ENCODE data around the gene PNPLA7.
"Not testable (repeated sequence)": the region's sequence is repeated elsewhere in the genome, so short reads cannot be mapped to it uniquely, and the experiment has no call there.

The PNPLA7 gene

DNA sequence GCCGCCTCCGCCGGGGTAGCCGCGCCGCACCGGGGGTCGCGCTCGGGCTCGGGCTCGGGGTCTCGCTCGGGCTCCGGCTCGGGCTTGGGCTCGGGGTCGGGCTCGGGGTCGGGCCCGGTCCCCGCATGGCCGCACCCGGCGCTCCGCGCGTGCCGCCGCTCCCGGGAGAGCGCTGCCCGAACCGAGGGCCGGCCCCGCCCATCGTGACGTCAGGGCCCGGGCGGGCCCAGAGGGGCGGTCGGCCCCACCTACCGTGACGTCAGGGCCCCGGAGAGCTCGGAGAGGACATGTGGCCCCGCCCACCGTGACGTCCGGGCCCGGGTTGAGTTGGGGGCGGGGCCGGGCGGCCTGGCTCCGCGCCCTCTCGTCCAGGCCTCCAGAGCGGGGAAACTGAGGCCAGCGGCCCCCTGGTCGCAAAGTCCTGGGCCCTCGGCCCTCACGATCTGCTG is 91.0 kb downstream of the PNPLA7 start, which contains the start of gene NSMF:
Gene NSMF, minus strand, starts transcription at position 183 of the 449 bp plus-strand sequence. CDS start 232 bp downstream, outside the sequence.
- peak; percentile 33 for DNase-seq

DNA sequence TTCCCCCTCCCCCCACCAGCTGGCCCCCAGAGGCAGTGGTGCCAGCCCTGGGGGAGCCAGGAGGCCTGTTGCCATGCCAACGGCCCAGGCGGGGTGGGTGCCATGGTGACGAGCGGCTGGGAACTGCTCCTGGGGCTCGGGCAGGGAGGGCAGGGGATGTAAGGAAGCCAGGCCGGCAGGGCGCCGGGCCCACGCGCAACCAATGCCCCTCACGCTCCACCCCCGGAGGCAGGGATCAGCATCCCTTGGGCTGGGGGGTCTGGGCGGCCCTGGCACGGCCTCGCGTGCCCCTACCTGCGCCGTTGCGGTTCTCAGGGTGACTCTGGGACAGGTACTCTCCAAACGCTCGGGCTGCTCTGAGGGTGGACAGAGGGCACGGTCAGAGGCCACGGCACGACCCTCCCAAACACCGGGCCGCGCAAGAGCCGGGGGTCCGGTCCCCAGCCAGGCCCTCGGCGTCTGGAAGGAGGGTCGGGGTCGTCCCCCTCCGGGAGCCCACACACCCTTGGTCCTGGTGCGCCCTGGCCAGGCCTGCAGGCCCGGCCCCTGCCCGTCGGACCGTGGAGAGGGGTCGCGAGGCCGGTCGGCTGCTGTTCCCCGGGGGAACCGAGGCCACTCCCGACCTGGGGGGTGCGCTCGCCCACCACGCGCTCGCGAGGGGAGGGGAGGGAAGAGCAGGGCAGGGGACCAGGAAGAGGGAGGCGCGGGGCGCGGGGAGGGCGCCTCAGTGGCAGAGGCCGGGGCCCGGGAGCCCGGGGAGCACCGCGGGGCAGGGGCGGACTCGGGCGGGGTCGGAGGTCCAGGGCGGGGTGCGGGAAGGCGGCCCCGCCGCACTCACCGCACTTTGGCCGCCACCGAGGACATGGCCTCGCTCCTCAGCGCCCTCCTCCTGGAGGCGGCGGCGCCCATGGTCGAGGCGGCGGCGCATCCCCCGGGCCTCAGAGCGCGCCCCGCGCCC is 91.7 kb downstream of the PNPLA7 start:
- peak; percentile 20 for DNase-seq

DNA sequence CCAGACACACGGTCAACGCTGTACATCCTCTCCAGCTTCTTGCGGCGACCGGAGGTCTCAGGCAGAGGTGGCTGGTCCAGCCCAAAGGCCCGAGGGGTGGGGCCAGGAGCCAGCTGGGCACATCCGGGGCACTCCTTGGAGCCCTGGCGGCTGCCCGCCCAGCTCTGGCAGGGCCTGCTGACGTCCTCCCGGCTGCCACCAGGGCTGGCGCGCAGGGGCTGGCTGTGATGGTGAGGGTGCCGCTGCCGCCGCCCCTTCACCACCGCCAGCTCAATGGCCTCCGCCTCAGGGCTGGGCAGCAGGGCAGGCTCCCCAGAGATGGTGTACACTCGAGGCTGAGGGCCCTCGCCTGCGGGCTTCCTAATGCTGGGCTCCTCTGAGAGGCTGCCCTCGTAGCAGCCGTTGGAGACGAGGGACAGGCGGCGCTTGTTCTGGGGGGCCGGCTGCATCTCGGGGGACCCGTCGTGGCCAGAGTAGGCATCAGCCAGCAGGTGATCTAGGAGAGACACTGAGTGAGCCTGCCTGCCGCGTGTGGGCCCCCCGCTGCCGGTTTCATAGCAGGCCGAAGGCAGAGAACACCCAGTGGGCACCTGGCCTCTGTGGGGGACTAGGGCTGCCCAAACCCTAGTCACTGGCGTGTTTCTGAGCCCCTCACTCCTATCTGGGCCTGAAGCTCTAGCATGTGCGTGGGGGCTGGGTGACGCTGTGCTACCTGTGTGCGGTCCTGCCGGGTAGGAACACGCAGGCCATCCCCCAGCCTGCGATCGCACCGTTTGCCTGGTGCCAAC is 92.6 kb downstream of the PNPLA7 start:
- DNase-seq, result no peak

DNA sequence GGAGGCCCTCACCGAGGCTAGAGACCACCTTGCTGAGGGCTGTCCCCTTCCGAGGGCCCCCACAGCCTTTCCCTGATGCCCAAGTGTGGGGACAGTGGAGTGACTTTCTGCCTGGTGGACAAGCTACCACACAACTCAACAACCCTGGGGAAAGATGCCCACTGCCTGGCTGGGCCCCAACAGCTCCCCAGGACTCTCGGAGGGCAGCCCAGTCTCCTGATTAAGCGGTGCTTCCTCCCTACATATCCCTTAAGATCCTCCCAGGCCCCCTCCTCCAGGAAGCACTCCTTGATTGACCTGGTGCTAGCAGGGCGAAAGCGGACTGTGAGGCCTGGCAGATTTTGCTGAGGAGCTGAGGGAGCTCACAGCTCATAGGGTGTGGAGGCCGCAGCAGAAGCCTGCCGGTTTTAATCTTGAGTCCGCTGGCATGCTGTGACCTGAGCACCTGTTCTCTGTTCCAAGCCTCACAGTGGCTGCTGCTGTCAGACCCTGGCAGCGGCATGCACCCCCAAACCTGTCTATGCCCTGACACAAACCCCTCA is 93.3 kb downstream of the PNPLA7 start:
- DNase-seq, result no peak

DNA sequence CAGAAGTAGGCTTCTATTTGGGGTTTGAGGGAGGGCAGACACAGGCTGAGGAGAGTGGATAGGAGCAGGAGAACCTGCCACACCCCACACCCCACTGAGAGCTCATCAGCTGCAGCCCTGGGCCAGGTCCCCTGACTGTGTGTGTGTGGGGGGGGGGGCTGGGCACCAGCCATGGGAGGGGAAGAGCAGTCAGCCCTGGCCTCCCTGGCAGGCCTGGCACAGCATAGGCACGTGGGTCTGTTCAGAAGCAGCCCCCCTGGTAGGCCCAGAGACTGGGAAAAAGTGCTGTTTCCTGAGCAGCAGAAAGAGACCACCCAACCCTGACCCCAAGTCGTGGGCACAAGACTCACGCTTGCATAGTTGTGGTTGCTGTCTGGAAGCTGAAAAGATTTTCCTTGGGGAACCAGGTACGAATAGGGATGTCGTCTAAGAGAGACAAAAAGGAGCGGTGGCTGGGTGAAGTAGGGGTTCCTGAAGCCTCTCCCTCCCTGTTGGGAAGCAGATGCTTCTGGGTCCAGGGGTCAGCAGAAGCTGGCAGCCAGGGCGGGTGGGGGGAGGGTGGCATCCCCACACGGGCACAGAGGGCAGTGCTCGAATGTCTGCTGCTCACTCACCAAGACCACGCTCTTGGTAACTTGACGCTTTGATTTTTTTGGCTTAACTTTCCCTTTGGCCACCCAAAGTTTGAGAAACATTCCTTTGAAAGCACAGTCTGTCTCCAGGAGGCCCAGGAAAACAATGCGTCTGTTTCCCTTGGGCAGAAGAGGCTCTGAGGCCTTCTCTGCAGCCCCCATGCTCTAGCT is 93.9 kb downstream of the PNPLA7 start:
- DNase-seq, result no peak

DNA sequence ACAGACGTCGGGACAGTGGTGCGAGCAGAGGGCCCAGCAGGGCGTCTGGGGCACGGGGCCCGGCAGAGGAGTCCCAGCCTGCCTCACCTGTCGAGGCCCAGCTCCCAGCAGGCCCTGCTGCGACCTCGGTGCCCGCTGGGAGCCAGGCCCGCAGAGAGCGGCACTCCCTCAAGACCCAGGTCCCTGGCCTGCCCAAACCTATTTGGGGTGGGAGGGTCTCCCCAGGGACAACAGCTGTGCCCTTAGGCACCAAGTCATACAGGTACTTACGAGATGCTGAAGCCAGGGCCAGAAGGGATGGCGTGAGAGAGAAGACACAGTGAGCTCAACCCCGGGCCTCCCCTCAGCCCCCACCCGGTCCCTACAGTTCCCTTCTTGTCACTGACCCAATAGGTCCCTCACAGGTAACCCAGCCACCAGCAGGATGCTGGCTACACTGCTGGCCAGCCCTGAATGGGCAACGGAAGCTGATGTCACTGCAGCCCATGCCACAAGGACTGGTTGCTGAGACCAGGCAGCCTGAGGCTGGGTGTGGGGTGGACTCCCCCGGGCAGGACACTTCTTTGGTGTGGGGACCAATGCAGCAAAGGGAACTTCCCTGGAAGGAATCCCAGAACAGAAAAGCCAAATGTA is 94.7 kb downstream of the PNPLA7 start:
- DNase-seq, result no peak

DNA sequence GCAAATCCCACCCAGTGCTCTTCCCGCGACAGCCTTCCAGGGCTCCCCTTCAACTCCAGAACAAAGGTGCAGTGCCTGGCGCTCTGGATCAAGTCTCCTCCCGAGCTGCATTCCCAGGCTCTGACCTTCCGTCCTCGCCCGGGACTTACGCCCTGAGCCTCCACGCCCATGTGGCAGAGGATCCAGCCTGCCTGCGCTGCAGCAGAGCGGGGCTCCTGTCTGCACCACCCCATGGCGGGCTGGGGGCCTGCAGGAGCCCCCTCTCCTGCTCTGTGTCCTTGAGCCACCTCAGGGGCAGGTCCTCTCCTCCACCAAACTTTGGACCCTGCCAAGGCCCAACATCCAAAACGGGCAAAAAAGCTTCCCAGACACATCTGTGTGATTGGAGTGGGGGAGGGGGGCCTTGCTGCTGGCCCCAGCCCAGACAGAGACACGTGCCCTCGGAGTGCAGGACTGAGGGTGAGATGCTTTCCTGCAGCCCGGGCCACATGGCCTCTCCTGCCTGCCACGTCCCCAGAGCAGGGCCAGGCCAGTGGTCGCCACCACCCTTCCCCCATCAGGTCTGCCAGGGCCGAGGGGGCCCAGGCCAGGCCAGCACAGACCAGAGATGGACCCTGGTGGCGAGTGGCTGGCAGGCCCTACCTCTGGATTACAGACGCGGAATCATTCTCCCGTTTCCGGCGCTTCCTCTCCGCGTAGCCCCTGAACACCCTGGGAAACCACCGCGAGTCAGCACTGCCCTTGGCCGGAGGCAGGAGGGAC is 95.4 kb downstream of the PNPLA7 start:
- DNase-seq, result no peak

DNA sequence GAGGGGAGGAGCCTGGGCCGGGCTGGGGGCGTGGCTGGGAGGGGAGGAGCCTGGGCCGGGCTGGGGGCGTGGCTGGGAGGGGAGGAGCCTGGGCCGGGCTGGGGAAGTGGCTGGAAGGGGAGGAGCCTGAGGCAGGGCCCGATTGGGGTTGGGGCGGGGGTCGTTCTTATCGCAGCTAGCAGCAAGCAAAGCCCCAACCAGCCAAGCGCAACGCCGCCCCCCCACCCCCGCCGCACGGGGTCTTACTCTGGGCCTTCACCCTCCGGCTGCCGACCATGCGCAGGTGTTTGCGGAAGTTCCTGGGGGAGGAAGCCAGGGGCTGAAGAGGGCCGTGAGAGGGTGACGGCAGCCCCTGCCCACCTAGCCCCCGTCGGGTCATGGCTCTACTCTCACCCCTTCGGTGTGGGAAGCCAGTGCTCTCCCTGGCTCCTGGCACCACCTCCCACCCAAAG is 96.0 kb downstream of the PNPLA7 start:
- DNase-seq, result no peak

DNA sequence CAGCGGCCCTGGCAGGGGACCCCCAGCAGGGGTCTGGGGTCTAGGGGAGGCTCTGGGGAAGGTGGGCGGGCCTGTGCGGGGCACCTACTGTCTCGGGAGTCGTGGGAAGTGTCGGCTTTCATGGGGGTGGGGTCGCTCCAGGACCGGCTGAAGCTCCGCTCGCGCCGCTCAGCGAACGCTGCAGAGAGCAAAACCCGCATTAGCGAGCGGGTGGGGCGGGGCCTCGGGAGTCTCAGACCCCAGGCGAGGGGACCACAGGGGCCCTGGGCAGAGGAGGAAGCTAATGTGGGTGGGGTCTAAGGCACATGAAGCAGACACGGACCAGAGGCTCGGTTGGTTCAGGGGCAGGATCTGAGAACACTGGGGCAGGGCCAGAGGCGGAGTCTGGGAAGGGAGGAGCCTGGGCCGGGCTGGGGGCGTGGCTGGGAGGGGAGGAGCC is 96.5 kb downstream of the PNPLA7 start:
- no peak for DNase-seq

DNA sequence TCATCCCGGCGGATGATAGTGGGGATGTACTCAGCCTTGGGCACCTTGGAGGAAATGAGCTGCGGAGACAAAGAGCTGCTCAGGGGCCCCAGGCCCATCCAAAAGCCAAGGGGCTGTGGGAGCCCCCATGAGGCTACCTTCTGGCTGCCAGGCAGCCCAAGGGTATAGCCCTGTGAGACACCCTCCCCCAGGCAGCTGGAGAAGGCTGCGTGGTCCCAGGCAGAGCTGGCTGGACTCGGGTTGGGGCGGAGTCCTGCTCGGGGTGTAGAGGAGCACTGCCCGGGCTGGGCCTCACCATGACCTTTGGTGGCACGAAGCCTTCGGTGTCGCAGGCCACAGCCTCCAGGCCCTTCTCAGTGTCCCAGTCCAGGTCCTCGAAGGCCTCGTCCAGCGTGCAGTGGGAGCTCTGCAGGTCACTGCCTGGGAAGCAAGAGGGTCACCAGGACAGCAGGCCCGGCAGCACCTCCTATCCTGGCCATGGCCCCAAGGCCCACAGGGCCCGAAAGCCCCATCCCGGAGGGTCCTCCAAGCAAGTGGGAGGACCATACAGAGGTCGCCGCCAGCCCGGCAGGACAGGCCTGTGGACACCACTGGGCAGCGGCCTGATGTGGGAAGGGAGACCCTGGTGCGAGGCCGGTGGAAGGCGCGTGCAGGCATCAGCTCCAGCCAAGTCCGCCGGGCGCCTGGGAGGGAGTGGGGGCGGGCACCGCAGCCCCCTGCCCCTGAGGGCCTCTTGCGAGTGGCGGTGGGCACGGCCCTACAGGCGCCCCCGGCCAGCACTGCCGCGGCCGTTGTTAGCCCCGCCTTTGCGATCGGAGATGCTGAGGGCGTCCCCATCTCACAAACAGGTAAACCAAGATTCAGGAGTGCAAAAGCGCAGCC is 97.2 kb downstream of the PNPLA7 start:
- DNase-seq, result no peak

DNA sequence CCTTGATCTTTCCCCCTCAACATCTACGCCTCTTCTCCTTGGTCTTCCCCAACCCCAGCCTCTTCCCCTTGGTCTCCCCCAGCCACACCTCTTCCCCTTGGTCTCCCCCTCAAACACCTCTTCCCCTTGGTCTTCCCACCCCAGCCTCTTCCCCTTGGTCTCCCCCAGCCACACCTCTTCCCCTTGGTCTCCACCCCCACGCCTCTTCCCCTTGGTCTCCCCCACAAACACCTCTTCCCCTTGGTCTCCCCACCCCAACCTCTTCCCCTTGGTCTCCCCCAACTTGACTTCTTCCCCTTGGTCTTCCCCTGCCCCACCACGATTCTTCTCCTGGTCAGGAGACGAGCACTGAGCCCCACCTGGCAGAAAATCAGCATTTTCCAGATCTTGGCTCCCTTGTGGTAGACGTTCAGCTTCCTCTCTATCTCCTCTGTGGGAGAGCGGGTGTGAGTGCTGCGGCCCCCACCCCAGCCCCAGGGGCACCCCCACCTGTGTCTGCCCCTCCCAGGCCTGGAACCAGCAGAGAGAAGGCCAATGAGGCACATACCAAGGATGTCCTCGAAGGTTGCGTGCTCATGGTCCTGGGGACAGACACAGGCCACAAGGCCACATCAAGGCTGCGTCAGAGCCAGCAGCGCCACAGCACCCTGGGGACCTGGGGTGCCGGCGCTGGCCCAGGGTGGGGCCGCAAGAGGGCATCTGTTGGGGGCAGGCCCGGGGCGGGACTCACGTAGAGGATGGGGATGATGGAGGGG is 98.0 kb downstream of the PNPLA7 start:
- no peak for DNase-seq

DNA sequence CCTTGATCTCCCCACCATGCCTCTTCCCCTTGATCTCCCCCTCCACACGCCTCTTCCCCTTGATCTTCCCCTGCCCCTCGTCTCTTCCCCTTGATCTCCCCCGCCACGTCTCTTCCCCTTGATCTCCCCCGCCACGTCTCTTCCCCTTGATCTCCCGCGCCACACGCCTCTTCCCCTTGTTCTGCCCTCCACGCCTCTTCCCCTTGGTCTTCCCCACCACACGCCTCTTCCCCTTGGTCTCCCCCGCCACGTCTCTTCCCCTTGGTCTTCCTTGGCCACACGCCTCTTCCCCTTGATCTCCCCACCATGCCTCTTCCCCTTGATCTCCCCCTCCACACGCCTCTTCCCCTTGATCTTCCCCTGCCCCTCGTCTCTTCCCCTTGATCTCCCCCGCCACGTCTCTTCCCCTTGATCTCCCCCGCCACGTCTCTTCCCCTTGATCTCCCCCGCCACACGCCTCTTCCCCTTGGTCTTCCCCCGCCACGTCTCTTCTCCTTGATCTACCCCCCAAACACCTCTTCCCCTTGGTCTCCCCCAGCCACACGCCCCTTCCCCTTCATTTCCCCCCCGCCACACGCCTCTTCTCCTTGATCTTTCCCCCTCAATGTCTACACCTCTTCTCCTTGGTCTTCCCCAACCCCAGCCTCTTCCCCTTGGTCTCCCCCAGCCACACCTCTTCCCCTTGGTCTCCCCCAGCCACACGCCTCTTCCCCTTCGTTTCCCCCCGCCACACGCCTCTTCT is 98.8 kb downstream of the PNPLA7 start:
- not testable (repeated sequence) for DNase-seq

DNA sequence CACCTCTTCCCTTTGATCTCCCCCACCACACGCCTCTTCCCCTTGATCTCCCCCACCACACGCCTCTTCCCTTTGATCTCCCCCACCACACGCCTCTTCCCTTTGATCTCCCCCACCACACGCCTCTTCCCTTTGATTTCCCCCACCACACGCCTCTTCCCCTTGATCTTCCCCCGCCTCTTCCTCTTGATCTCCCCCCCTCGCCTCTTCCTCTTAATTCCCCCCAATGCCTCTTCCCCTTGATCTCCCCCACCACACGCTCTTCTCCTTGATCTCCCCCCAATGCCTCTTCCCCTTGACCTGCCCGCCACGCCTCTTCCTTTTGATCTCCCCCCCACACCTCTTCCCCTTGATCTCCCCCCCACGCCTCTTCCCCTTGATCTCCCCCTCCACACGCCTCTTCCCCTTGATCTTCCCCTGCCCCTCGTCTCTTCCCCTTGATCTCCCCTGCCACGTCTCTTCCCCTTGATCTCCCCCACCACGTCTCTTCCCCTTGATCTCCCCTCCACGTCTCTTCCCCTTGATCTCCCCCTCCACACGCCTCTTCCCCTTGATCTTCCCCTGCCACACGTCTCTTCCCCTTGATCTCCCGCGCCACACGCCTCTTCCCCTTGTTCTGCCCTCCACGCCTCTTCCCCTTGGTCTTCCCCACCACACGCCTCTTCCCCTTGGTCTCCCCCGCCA is 99.5 kb downstream of the PNPLA7 start:
- not testable (repeated sequence) for DNase-seq

DNA sequence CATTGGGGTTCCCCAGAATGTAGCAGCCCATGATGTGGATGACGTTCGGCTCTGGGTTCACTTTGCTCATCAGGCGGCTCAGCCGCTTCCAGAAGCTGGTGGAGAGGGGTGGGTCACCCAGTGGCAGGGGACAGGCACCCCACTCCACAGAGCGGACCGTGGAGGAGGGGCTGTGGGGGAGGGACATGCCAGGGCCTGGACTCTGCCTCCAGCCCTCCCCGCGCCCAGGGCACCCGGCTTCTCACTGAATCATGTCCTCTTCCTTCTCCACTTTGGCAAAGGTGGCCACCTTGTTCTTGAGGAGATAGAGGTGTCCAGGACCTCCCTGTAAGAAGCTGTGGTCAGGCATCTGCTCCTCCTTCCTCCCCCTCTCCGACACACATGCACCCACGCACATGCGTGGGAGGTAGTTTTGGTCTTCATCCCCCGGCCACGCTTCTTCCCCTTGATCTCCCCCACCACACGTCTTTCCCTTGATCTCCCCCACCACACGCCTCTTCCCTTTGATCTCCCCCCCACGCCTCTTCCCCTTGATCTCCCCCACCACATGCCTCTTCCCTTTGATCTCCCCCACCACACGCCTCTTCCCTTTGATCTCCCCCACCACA is 100.2 kb downstream of the PNPLA7 start:
- DNase-seq, result no peak

DNA sequence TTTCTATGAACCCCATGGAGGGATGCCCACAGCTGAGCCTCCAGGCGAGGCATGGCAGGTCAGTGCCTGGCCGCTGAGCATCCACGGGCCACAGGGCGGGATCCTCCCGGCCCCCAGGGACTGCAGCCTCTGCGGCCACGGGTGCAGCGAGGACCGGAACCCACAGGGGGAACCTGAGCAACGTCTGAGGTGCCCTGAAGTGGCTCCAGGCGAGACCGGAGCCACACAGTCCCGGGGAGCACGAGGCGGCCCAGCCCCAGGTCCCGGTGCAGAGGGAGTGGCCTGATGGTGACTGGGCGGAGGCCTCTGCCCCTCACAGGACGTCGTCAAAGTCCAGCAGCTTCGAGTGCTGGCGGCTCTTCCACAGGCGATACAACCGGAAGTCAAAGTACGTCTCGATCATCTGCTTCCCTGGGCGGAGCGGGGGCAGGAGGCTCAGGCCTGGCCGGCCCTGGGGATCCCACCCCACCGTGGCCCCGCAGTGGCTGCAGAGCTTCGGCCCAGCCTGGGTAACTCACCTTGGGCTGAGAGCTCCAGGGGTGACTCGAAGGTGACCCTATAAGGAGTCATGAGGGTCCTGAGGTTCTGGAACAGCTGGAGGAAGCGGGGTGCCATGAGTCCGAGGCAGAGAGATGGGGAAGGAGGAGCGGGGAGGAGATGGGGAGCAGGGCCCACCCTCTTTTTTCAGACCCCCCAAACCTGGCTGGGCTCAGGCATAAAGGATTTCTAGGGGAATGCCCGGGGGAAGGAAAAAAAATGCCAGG is 100.9 kb downstream of the PNPLA7 start:
- no peak for DNase-seq

DNA sequence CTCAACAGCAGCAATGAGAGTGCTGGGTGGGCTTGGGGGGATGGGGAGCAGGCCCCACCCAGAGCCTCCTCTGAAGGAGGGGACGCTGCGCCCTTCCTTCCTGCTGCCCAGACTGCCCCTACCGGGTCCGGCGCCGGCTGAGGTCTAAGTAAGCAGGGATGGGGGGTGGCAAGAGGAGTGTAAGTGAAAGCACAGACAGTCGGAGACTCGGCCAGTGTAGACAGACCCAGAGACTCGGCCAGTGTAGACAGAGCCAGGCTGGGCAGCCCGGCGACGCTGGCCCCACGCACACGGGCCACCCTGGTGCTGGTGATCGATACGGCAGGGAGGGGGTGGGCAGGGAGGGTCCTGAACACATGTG is 101.6 kb downstream of the PNPLA7 start:
- DNase-seq, result no peak
